Esophagus muscularis mucosa (tissue), 4 donors: ENCODE measurements around the gene HIBCH.

Experiments used
- CTCF ChIP-seq, 3 experiments: fragments of 200-600 bp in 2 of 3; fragments of 450-650 bp in 1 of 3; sonication (generic) in 2 of 3; IDR thresholded peaks; one replicate each; pipeline ENCODE4 v1.5.1; 2017 to 2019; ENCODE audit warnings: antibody characterized with exemption in 3 of 3, mild to moderate bottlenecking in 2 of 3, moderate library complexity in 1 of 3
- EP300 ChIP-seq: sonication (generic); formaldehyde crosslinking; IDR thresholded peaks from one replicate; pipeline ENCODE4 v1.6.1; 2017; ENCODE audit warnings: antibody characterized with exemption
- POLR2A ChIP-seq: fragments of 450-650 bp; IDR thresholded peaks from one replicate; pipeline ENCODE4 v1.6.1; 2017; ENCODE audit warnings: antibody characterized with exemption, moderate library complexity, mild to moderate bottlenecking, low read depth
- POLR2AphosphoS5 ChIP-seq, 2 donors: sonication (generic); formaldehyde crosslinking; IDR thresholded peaks; one replicate each; pipeline ENCODE4 v1.6.1; 2017; ENCODE audit warnings: antibody characterized with exemption in 2 of 2

DNA sequence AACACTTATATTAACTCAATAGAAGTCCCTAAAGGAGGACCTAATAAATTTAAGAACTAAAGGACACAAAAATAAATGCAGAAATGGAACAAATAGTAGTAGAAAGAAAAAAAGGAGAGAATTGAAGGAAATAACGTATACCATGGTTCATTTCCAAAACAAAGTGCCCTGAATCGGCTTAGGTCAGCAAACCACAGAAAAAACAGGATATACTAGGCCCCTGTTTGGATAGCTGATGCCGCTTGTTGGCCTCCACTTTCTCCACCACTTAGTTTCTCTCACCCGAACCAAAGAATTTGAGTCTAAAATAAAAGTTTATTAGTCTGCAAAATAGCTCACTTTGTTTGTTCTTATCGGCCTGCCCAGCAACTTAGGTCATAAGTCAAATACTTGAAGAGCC is 100.4 kb downstream of the HIBCH start:
- TF ChIP-seq CTCF (IDR thresholded peaks at IDR 0.05) = no peak
- TF ChIP-seq POLR2A = no peak
- TF ChIP-seq EP300 = no peak
- no peak for TF ChIP-seq POLR2AphosphoS5 (IDR thresholded peaks at IDR 0.05)
